ENCODE measurements around the gene ARID5B. TPM values are rescaled to one million over a fixed set of nuclear protein-coding genes. Genes with fewer than 3 reads are reported as not detected.

Gene ARID5B
- total RNA-seq, 1 donor from 2014 or later: 36.9 TPM

- TF ChIP-seq, protein P1, sequence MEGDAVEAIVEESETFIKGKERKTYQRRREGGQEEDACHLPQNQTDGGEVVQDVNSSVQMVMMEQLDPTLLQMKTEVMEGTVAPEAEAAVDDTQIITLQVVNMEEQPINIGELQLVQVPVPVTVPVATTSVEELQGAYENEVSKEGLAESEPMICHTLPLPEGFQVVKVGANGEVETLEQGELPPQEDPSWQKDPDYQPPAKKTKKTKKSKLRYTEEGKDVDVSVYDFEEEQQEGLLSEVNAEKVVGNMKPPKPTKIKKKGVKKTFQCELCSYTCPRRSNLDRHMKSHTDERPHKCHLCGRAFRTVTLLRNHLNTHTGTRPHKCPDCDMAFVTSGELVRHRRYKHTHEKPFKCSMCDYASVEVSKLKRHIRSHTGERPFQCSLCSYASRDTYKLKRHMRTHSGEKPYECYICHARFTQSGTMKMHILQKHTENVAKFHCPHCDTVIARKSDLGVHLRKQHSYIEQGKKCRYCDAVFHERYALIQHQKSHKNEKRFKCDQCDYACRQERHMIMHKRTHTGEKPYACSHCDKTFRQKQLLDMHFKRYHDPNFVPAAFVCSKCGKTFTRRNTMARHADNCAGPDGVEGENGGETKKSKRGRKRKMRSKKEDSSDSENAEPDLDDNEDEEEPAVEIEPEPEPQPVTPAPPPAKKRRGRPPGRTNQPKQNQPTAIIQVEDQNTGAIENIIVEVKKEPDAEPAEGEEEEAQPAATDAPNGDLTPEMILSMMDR (conservative IDR thresholded peaks at IDR 0.05): no peak
- DNase-seq (ENCODE audit: extremely low spot score, unreplicated experiment): no peak
- peaks cover 7% of the 10 kb centered on the region for H3K9me3 Mint-ChIP-seq
- H3K27ac Mint-ChIP-seq: no peak overlapping the region
- peaks cover 27% of the 10 kb centered on the region for H3K4me1 Mint-ChIP-seq (ENCODE audit: unreplicated experiment)
- H3K4me3 Mint-ChIP-seq: no peak overlapping the region
- H3K36me3 Mint-ChIP-seq: peaks cover 73% of the 10 kb centered on the region
- no peaks in the 10 kb centered on the region for H3K27me3 Mint-ChIP-seq
Measured at GRCh38 chr10:62093863-62094291, 192.4 kb downstream of the ARID5B start.

- TF ChIP-seq, protein P1 (conservative IDR thresholded peaks at IDR 0.05): no peak
- Mint-ChIP-seq H3K9me3 (peaks cover 7% of the 10 kb centered on the region), H3K4me1 (ENCODE audit: unreplicated experiment) (peaks cover 25% of the 10 kb centered on the region)
Measured at GRCh38 chr10:62095181-62096122, 194.0 kb downstream of the ARID5B start.

DNA sequence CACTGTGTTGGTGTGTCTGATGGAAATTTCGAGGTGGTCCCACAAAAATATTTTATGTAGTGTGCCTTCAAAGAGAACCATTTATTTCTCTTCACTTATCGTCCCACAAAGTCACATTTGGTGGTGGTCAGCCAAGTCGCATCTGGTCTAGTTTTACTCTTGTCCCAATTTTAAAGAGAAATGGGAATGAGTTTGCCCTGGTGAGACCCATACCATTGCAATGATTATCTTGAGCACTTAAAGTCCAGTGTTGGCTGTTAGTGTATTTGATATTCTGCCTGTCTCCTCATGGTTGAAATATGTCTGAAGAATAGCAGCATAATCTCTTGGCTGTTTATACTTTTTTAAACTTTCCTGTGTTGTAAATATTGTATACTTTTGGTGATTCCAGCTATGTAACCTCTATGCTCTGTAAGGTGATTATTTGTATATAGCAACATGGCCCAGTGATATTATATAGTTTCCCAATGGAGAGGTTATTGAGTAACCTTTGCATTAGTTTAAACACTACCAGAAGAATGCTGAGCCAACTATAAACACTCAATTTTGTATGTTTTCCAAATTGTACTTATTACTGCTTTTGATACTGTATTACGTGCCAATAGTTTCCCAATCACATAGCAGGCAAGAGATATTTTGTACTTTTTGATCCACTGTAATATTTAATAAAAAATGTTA is 194.9 kb downstream of the ARID5B start:
- Mint-ChIP-seq H3K4me3 (no peak overlapping the region), H3K27ac (no peak overlapping the region), H3K27me3 (no peaks in the 10 kb centered on the region), H3K4me1 (ENCODE audit: unreplicated experiment) (peaks cover 25% of the 10 kb centered on the region), H3K36me3 (peaks cover 51% of the 10 kb centered on the region), H3K9me3 (peaks cover 7% of the 10 kb centered on the region)
- TF ChIP-seq, protein P1 (conservative IDR thresholded peaks at IDR 0.05): no peak
- DNase-seq (ENCODE audit: extremely low spot score, unreplicated experiment): no peak

More at GRCh38 chr10:62095181-62096122, 194.0 kb downstream of the ARID5B start:
- Mint-ChIP-seq H3K4me3 (no peak overlapping the region), H3K36me3 (peaks cover 60% of the 10 kb centered on the region), H3K27ac (no peak overlapping the region), H3K27me3 (no peaks in the 10 kb centered on the region)
- no peak for DNase-seq (ENCODE audit: extremely low spot score, unreplicated experiment)

DNA sequence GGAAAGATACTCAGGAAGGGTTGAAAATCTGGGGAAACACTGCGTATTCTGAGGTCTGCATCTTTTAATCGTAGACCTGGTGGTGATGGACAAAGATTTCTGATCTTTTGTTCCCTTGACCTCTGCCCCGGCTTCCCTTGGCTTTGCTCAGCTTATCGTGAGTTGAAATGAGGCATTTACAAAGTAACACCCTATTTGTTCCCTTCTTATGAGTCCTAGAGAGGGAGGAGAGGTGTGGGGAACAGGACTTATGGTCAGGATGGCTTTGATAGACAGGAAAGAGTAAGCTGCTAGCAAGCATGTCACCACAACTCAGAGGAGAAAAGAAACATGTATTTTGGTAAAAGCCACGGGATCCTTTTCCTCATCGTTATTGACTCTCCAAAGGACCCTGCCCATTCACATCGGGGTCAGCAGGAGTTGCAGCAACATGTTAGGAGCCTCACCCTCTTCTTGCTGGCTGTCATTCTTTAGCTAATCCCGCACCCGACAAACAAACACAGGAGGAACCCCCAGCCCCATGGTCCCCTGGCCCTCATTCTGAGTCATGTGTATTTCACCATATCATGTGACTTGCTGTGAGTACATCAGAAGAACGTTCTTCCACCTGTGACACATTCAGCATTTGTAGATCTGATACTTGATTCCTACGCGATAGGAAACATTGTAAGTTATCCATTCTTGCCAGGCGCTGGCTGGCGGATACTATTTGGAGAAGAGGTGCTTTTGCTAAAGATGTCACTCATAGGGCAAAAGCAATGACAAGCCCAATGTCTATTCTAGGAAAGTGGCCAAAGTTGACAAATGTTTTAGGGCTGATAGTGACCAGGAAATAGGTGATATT is 197.0 kb downstream of the ARID5B start:
- TF ChIP-seq, protein P1 (conservative IDR thresholded peaks at IDR 0.05): no peak
- Mint-ChIP-seq H3K4me1 (ENCODE audit: unreplicated experiment) (peaks cover 18% of the 10 kb centered on the region), H3K27ac (peak overlapping the region; percentile 71), H3K9me3 (peaks cover 7% of the 10 kb centered on the region), H3K27me3 (no peaks in the 10 kb centered on the region), H3K4me3 (no peak overlapping the region), H3K36me3 (peaks cover 31% of the 10 kb centered on the region)
- DNase-seq (ENCODE audit: extremely low spot score, unreplicated experiment): no peak

DNA sequence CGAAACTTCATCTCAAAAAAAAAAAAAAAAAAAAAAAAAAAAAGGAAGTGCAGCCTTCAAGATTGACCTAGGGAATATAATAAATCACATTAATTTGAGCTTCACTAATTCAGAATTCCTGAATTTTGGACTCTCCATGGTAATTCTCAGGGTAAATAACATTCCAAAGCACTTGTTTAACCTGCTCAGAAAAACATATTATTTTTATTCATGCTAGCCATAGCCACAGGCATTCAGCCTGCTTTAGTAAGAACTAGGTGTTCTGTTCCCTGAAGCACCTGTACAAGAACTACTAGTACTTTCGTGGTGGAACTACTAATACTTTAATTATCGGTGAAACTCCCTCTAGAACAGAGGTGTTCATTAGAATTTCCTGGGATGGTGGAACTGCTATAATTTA is 197.8 kb downstream of the ARID5B start:
- Mint-ChIP-seq H3K4me3 (no peak overlapping the region), H3K36me3 (peaks cover 25% of the 10 kb centered on the region), H3K9me3 (peaks cover 7% of the 10 kb centered on the region), H3K27me3 (no peaks in the 10 kb centered on the region), H3K4me1 (ENCODE audit: unreplicated experiment) (peaks cover 18% of the 10 kb centered on the region), H3K27ac (no peak overlapping the region)
- TF ChIP-seq, protein P1 (conservative IDR thresholded peaks at IDR 0.05): no peak
- no peak for DNase-seq (ENCODE audit: extremely low spot score, unreplicated experiment)
